Fibroblast of the aortic adventitia (primary cell): ENCODE data around the gene PCDHB12. TPM values are rescaled to one million over a fixed set of nuclear protein-coding genes. Genes with fewer than 3 reads are reported as not detected.
A peak's percentile ranks its signal among the peaks of the same experiment; 100 is the strongest.
"Not testable (repeated sequence)": the region's sequence is repeated elsewhere in the genome, so short reads cannot be mapped to it uniquely, and the experiment has no call there.

Experiments
- DNase-seq: peaks from one replicate; pipeline ENCODE4 v3.0.0-alpha.2; 2010; ENCODE audit warnings: low read depth
- H3K4me3 ChIP-seq: 2 replicates; pipeline ENCODE4 v1.5.1; 2011; ENCODE audit warnings: low read depth, mild to moderate bottlenecking, control low read depth, low read length, moderate library complexity
- total RNA-seq: library from RNA; depleted of rRNA; stranded (reverse); fragments of >200 nt; gene quantifications from 2 replicates; pipeline ENCODE4 v1.2.3, GENCODE V29; 2012; ENCODE audit warnings: low replicate concordance
- TF ChIP-seq, protein P1 (sequence below): IDR thresholded peaks from 2 replicates; pipeline ENCODE4 v1.5.1; 2011; ENCODE audit warnings: mild to moderate bottlenecking, low read length, control low read depth, inconsistent platforms; ENCODE audit not compliant: insufficient read depth

Gene PCDHB12
- total RNA-seq, 1 donor, result 0.18 TPM

GRCh38 chr5:141234109-141234667, 25.7 kb downstream of the PCDHB12 start:
- no peak overlapping the region for H3K4me3 ChIP-seq
- TF ChIP-seq, protein P1, sequence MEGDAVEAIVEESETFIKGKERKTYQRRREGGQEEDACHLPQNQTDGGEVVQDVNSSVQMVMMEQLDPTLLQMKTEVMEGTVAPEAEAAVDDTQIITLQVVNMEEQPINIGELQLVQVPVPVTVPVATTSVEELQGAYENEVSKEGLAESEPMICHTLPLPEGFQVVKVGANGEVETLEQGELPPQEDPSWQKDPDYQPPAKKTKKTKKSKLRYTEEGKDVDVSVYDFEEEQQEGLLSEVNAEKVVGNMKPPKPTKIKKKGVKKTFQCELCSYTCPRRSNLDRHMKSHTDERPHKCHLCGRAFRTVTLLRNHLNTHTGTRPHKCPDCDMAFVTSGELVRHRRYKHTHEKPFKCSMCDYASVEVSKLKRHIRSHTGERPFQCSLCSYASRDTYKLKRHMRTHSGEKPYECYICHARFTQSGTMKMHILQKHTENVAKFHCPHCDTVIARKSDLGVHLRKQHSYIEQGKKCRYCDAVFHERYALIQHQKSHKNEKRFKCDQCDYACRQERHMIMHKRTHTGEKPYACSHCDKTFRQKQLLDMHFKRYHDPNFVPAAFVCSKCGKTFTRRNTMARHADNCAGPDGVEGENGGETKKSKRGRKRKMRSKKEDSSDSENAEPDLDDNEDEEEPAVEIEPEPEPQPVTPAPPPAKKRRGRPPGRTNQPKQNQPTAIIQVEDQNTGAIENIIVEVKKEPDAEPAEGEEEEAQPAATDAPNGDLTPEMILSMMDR, result peak; percentile 15
- DNase-seq, result peak; percentile 12

DNA sequence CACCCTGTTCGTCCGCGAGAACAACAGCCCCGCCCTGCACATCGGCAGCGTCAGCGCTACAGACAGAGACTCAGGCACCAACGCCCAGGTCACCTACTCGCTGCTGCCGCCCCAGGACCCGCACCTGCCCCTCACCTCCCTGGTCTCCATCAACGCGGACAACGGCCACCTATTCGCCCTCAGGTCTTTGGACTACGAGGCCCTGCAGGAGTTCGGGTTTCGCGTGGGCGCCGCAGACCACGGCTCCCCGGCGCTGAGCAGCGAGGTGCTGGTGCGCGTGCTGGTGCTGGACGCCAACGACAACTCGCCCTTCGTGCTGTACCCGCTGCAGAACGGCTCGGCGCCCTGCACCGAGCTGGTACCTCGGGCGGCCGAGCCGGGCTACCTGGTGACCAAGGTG, 27.4 kb downstream of the PCDHB12 start:
- H3K4me3 ChIP-seq, result not testable (repeated sequence)

DNA sequence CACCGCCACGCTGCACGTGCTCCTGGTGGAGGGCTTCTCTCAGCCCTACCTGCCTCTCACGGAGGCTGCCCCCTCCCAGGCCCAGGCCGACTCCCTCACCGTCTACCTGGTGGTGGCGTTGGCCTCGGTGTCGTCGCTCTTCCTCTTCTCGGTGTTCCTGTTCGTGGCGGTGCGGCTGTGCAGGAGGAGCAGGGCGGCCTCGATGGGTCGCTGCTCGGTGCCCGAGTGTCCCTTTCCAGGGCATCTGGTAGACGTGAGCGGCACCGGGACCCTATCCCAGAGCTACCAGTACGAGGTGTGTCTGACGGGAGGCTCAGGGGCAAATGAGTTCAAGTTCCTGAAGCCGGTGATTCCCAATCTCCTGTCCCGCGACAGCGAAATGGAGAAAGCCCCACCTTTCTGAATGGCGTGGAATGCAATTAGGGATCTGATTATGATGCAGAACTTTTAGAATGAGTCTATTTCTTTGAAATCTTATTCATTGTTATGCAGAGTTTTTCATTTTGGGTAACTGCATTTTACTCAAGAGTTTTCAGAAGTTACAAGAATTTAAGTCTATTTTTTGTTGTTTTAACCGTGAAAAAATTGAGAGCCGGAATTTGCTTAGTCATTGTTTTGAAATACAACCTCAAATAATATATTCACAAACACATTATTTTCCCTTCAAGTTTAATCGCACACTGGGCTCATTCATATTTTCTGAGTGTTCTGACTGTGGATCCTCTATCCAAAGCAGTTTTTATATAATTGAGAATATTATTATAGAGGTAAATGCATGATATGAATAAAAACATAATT, 28.2 kb downstream of the PCDHB12 start:
- TF ChIP-seq, protein P1, result no peak
- H3K4me3 ChIP-seq, result no peak overlapping the region
- DNase-seq, result no peak

More for the DNA sequence above, 27.4 kb downstream of the PCDHB12 start:
- DNase-seq, result not testable (repeated sequence)

DNA sequence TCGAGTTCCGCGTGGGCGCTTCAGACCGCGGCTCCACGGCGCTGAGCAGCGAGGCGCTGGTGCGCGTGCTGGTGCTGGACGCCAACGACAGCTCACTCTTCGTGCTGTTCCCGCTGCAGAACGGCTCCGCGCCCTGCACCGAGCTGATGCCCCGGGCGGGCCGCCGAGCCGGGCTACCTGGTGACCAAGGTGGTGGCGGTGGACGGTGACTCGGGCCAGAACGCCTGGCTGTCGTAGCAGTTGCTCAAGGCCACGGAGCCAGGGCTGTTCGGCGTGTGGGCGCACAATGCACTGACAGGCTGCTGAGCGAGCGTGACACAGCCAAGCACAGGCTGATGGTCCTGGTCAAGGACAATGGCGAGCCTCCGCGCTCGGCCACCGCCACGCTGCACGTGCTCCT, 33.0 kb downstream of the PCDHB12 start:
- DNase-seq, result no peak
- H3K4me3 ChIP-seq, result no peak overlapping the region
- TF ChIP-seq, protein P1, result no peak

DNA sequence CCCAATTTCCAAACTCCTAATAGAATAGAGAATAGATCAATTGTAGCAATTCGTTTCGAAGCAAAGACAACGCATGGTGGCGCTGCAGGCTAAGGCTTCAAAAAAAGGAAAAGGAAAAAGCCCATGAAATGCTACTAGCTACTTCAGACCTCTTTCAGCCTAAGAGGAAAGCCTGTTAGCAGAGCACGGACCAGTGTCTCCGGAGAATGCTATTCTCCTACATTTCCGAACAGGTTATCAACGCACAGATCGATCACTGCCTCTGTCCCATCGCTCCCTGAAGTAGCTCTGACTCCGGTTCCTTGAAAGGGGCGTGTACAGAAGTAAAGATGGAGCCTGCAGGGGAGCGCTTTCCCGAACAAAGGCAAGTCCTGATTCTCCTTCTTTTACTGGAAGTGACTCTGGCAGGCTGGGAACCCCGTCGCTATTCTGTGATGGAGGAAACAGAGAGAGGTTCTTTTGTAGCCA, 36.8 kb downstream of the PCDHB12 start, which contains the start of gene PCDHB15:
Gene PCDHB15 (plus strand): TSS at position 146 of the 468 bp plus-strand sequence. CDS start 184 bp downstream, at position 330.
- no peak for DNase-seq
- no peak within 1 kb of the TSS for H3K4me3 ChIP-seq
- TF ChIP-seq, protein P1, result no peak

- DNase-seq, H3K4me3 ChIP-seq: not testable (repeated sequence)
Observed at GRCh38 chr5:141246971-141247370, 38.5 kb downstream of the PCDHB12 start.

DNA sequence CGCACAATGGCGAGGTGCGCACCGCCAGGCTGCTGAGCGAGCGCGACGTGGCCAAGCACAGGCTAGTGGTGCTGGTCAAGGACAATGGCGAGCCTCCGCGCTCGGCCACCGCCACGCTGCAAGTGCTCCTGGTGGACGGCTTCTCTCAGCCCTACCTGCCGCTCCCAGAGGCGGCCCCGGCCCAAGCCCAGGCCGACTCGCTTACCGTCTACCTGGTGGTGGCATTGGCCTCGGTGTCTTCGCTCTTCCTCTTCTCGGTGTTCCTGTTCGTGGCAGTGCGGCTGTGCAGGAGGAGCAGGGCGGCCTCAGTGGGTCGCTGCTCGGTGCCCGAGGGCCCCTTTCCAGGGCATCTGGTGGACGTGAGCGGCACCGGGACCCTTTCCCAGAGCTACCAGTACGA, 38.9 kb downstream of the PCDHB12 start:
- H3K4me3 ChIP-seq, DNase-seq: not testable (repeated sequence)

- DNase-seq, result no peak
- no peak overlapping the region for H3K4me3 ChIP-seq
- TF ChIP-seq, protein P1, result no peak
Observed at GRCh38 chr5:141250576-141250975, 42.1 kb downstream of the PCDHB12 start.
